Subcutaneous adipose tissue (tissue), 4 donors: ENCODE data around the gene SLC25A22. TPM values are rescaled to one million over a fixed set of nuclear protein-coding genes. Genes with fewer than 3 reads are reported as not detected.

Experiments used
- total RNA-seq, 4 donors: library from RNA; depleted of rRNA; stranded (reverse); fragments of >200 nt; gene quantifications; one replicate each; pipeline ENCODE4 v1.1.0, GENCODE V29; 2016
- TF ChIP-seq, protein P1 (sequence below): fragments of 450-650 bp; IDR thresholded peaks from one replicate; pipeline ENCODE4 v1.5.1; 2016; ENCODE audit warnings: low read depth, mild to moderate bottlenecking, control low read depth, antibody characterized with exemption, moderate library complexity

SLC25A22 gene
- total RNA-seq: 10 to 100 TPM in 1 of 4 donors, 1 to 10 TPM in 3; 2.5 to 12.8 (median 3.7) TPM

DNA sequence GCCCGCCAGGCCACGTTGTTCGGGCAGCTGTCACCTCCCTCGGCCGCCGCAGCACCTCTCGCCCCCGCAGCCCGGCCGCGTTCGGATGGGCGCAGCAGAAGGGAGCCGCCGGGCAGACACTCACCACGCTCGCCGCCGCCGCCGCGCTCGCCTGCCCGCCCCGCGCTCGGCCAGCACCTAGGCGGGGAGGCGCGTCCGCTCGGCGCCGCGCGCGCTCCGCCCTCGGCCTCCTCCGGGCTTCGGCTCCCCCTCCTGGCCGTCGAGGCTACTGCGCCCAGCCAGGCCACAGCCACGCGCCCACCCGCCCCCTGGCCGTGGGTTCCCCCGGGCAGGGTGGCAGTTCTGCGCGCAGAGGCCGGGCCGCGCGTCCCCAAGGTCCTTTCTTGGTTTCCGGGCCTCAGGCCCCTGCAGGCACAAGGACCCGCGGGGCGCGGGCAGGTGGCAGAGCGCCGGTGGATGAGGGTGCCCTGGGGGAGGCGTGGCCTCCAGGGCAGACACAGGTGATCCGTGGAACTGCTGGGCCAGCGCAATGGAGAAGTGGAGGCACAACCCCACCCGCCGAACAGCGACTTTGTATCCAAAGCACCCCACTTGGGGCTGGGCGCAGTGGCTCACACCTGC is at the start of gene SLC25A22:
Gene SLC25A22, minus strand, starts transcription at position 189 of the 621 bp plus-strand sequence. CDS start 3,275 bp downstream, outside the sequence.
- TF ChIP-seq, protein P1, sequence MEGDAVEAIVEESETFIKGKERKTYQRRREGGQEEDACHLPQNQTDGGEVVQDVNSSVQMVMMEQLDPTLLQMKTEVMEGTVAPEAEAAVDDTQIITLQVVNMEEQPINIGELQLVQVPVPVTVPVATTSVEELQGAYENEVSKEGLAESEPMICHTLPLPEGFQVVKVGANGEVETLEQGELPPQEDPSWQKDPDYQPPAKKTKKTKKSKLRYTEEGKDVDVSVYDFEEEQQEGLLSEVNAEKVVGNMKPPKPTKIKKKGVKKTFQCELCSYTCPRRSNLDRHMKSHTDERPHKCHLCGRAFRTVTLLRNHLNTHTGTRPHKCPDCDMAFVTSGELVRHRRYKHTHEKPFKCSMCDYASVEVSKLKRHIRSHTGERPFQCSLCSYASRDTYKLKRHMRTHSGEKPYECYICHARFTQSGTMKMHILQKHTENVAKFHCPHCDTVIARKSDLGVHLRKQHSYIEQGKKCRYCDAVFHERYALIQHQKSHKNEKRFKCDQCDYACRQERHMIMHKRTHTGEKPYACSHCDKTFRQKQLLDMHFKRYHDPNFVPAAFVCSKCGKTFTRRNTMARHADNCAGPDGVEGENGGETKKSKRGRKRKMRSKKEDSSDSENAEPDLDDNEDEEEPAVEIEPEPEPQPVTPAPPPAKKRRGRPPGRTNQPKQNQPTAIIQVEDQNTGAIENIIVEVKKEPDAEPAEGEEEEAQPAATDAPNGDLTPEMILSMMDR: no peak

- TF ChIP-seq, protein P1: no peak
These were observed 49.8 kb upstream of the SLC25A22 start for GRCh38 chr11:847876-848275.

GRCh38 chr11:846496-847098 is 48.5 kb upstream of the SLC25A22 start:
- TF ChIP-seq, protein P1: no peak

- TF ChIP-seq, protein P1: no peak
These were observed 47.9 kb upstream of the SLC25A22 start for GRCh38 chr11:845872-846495.

GRCh38 chr11:844693-845644 is 46.9 kb upstream of the SLC25A22 start:
- TF ChIP-seq, protein P1: no peak

- TF ChIP-seq, protein P1: no peak
These were observed 46.0 kb upstream of the SLC25A22 start for GRCh38 chr11:843818-844692.
